ENCODE data around the gene PI3.

- TF ChIP-seq ZNF274 (IDR thresholded peaks at IDR 0.05; ENCODE audit: low read depth, low read length), result no peak
- no peak for TF ChIP-seq SUZ12 (IDR thresholded peaks at IDR 0.05; ENCODE audit: extremely low read depth, insufficient read depth, insufficient read length)
- no peak for TF ChIP-seq YY1 (IDR thresholded peaks at IDR 0.05; ENCODE audit: insufficient read depth, insufficient read length)
Observed at GRCh38 chr20:45211569-45212474, 37.1 kb downstream of the PI3 start.

Data from NT2/D1 (cell line).